Ectodermal cell (in vitro differentiated cells): ENCODE measurements around the gene IRF7.

Source experiments
- H3K27ac ChIP-seq: 2 replicates; pipeline ENCODE4 v1.7.0; 2013; ENCODE audit warnings: mild to moderate bottlenecking, low read depth, low read length; ENCODE audit not compliant: insufficient read depth, poor library complexity, severe bottlenecking
- H3K27me3 ChIP-seq: 2 replicates; pipeline ENCODE4 v1.7.0; 2013; ENCODE audit warnings: mild to moderate bottlenecking, low read length; ENCODE audit not compliant: insufficient read depth, control insufficient read depth, poor library complexity, severe bottlenecking
- H3K36me3 ChIP-seq: one replicate; pipeline ENCODE4 v1.7.0; 2013; ENCODE audit warnings: low read length; ENCODE audit not compliant: control insufficient read depth, insufficient read depth
- H3K4me1 ChIP-seq: one replicate; pipeline ENCODE4 v1.7.0; 2013; ENCODE audit warnings: low read length; ENCODE audit not compliant: control insufficient read depth, insufficient read depth
- H3K4me3 ChIP-seq: 2 replicates; pipeline ENCODE4 v1.7.0; 2013; ENCODE audit warnings: low read depth, low read length, control low read depth; ENCODE audit not compliant: insufficient read depth
- H3K9me3 ChIP-seq: 2 replicates; pipeline ENCODE4 v1.7.0; 2013; ENCODE audit warnings: mild to moderate bottlenecking, low read length, moderate library complexity; ENCODE audit not compliant: control insufficient read depth
- WGBS, 2 experiments: methylation state at CpG; one replicate each; pipeline ENCODE4 v1.1.7; 2013; ENCODE audit warnings: missing lambda C conversion rate in 2 of 2; 5-methylcytosine and 5-hydroxymethylcytosine counted together

Gene IRF7

DNA sequence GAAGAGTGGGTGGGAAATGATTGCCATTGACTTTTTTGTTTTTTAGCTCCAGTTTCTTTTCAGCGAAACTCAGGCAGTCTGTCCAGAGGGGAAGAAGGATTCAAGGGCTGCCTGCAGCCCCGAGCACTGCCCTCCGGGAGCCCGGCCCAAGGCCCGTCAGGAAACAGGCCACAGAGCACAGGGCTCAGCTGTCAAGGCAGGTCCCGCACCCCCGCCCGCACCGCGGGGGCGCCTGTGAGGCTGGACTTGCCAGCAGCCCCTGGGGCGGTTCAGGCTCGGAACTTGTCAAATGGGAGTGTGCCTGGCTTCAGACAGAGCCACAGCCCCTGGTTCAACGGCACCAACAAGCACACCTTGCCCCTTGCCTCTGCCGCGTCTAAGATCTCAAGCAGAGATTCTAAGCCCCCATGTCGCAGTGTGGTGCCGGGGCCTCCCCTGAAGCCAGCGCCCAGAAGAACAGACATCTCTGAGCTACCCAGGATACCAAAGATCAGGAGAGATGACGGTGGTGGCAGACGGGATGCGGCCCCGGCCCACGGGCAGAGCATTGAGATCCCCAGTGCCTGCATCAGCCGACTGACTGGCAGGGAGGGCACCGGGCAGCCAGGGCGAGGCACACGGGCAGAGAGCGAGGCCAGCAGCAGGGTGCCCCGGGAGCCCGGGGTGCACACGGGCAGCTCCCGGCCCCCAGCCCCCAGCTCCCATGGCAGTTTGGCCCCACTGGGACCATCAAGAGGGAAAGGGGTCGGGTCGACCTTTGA is 8.6 kb downstream of the IRF7 start:
- WGBS, 2 experiments, result 96 to 97% methylated on average over 35 of the region's 35 CpGs
- Histone ChIP-seq H3K4me1 (no peaks in the 10 kb centered on the region), H3K9me3 (no peaks in the 10 kb centered on the region), H3K36me3 (peaks cover 53% of the 10 kb centered on the region), H3K27me3 (no peaks in the 10 kb centered on the region), H3K27ac (no peak overlapping the region), H3K4me3 (no peak overlapping the region)

DNA sequence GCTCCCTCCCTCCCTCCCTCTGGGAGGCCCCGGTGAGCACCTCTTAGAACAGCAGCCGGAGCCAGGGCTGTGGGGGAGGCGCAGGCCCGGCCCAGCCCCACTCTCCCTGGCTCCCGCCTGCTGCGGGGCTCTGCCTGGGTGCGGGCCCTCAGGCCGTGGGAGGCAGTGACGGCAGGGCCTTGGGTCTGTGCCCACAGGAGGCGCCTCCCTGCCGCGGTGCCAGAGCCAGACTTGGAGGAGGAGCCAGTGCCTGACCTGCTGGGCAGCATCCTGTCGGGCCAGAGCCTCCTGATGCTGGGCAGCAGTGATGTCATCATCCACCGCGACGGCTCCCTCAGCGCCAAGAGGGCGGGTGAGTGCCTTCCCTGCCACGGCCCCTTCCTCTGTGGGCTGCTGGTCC is 9.5 kb downstream of the IRF7 start:
- Histone ChIP-seq H3K9me3 (no peaks in the 10 kb centered on the region), H3K4me3 (no peak overlapping the region), H3K27ac (no peak overlapping the region), H3K27me3 (no peaks in the 10 kb centered on the region), H3K36me3 (peaks cover 59% of the 10 kb centered on the region), H3K4me1 (no peaks in the 10 kb centered on the region)
- 95 to 97% methylated on average over 19 of the region's 19 CpGs for WGBS, 2 experiments

DNA sequence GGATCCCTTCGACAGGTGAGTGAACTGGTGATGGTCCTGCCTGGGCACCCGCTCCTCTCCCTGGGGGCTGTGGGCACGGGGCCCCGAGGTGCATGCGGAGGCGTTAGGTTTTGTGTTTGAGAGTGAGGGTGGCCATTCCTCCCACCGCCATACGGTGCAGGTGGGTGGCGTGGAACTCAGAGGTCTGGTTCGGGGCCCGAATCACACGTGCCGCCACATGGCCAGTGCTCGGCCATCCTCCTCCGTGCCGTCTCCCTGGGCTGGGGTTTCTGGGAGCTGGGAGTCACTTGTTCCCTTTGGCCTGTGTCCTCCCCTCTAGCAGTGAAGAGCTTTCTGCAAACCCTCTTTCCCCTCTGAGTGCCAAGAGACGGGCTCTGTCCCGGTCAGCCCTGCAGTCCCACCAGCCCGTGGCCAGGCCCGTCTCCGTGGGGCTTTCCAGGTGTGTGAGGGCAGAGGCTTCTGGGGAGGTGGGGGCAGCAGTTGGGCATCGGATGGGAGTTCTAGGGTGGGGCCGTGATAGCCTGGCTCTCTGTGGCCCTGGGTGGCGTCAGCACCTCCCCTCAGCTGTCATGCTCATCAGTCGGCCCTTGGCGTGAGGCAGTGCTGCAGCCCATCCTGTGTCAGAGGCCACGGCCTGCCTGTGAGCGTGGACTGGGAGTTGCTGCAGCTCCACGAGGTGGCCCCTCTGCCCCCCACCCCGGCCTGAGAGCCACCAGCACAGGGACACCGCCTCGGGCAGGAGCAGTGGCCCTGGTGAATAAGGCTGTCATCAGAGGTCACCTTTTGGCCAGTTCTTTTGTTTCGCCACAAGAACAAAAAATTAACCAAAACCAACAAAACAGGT is 10.2 kb downstream of the IRF7 start:
- 95 to 97% methylated on average over 33 of the region's 33 CpGs for WGBS, 2 experiments
- H3K36me3 ChIP-seq, result peaks cover 64% of the 10 kb centered on the region
- no peaks in the 10 kb centered on the region for H3K9me3 ChIP-seq

DNA sequence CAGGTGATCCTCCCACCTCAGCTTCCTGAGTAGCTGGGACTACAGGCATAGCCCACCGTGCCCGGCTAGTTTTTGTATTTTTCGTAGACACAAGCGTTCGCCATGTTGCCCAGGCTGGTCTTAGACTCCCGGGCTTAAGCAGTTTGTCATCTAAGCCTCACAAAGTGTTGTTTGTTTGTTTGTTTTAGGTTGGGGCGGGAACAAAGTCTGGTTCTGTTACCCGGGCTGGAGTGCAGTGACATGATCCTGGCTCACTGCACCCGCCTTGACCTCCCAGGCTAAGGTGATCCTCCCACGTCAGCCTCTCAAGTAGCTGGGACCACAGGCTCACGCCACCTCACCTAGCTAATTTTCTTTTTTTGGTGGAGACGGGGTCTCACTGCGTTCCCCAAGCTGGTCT is 12.6 kb downstream of the IRF7 start:
- no peak overlapping the region for H3K4me3 ChIP-seq
- H3K27me3 ChIP-seq, result no peaks in the 10 kb centered on the region
- no peak overlapping the region for H3K27ac ChIP-seq
- H3K4me1 ChIP-seq, result no peaks in the 10 kb centered on the region
- H3K36me3 ChIP-seq, result peaks cover 60% of the 10 kb centered on the region
- 93 to 95% methylated on average over 13 of the region's 13 CpGs for WGBS, 2 experiments
- H3K9me3 ChIP-seq, result no peaks in the 10 kb centered on the region

More for the DNA sequence above, 10.2 kb downstream of the IRF7 start:
- no peaks in the 10 kb centered on the region for H3K27me3 ChIP-seq
- H3K4me1 ChIP-seq, result no peaks in the 10 kb centered on the region
- H3K4me3 ChIP-seq, result no peak overlapping the region
- no peak overlapping the region for H3K27ac ChIP-seq

DNA sequence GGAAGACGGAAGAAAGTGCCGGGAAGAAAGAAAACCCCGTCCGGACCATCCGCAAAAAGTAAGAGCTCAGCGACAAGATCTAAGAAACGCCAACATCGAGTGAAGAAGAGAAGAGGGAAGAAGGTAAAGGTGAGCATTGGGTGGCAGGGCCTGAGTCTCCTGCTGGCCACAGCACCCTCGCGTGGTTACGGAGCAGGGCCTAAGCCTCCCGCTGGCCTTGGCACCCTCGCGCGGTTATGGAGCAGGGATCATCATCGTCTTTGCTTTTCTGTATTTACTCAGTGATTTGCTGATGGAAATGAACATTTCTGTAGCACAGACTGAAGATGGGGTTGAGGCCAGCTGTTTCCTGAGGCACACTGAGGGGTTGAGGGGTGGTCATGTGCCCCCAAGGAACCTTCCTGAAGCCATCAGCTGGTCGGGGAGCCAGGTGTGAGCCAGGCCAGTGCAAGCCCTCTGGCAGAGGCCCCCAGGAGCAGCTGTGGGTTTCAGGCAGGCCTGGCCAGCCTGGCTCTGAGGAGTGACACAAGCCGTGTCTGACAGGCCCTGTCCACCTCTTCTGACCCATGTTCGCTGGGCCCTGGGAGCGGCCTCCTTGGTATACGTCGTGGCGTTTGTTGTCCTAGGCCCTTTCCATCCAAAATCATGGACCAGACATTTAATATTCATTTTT is 14.0 kb downstream of the IRF7 start:
- Histone ChIP-seq H3K4me1 (no peaks in the 10 kb centered on the region), H3K27me3 (no peaks in the 10 kb centered on the region), H3K27ac (no peak overlapping the region), H3K9me3 (no peaks in the 10 kb centered on the region), H3K36me3 (peaks cover 50% of the 10 kb centered on the region), H3K4me3 (no peak overlapping the region)
- 94 to 96% methylated on average over 23 of the region's 23 CpGs for WGBS, 2 experiments

DNA sequence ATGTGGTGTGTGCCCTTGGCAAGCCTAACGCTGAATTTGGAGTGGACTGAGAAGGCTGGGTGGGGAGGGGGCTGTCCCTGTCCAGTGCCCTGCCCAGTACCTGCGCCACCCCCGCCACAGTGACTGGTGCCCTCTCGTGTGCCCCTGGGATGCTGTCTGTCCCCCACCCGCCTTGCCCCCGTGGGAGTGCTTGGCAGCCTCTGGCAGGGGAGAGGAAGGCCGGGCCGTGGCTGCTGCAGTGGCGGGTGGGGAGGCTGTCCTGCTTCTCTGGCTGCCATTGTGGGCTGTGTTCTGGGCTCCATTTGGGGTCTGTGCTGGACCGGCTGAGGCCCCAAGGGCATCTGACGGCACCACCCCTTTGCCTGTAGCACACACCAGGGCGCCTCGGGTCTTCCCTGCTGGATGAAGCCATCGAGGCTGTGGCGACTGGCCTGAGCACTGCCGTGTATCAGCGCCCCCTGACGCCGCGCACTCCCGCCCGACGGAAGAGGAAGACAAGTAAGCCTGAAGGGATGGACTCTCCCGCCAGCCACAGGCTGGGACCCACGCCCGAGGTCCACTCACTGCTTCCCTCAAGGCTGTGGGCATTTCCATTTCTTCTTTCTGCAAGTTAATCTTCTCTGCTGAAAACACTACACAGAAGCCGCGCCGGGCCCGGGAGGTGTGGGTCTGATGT is 17.6 kb downstream of the IRF7 start:
- H3K4me3 ChIP-seq, result no peak overlapping the region
- H3K36me3 ChIP-seq, result peaks cover 64% of the 10 kb centered on the region
- H3K9me3 ChIP-seq, result no peaks in the 10 kb centered on the region
- H3K27ac ChIP-seq, result no peak overlapping the region
- H3K4me1 ChIP-seq, result no peaks in the 10 kb centered on the region
- 95 to 97% methylated on average over 30 of the region's 30 CpGs for WGBS, 2 experiments
- H3K27me3 ChIP-seq, result no peaks in the 10 kb centered on the region

DNA sequence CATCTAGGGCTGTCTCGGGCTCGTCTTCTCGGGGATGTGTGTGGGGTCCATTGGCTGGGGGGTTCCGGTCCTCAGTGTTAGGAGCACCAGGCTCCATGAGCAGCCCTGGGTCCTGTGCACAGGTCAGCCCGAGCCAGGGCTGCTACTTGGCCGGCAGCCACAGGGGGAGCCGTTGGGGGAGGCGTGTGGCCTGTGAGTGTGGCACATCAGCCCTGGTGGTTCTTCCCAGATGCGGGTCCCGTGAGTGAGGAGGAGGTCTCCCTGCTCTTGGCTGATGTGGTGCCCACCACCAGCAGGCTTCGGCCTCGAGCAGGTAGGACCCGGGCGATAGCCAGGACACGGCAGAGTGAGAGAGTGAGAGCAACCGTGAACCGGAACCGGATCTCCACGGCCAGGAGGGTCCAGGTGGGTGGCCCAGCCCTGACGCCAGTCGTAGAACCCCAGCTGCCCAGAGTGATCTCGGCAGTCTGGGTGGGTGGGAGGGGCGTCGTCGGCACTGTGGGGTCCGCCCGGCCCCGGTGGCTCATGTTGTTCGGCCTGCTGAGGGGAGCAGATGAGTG is 18.5 kb downstream of the IRF7 start:
- no peak overlapping the region for H3K4me3 ChIP-seq
- no peaks in the 10 kb centered on the region for H3K4me1 ChIP-seq
- 93 to 95% methylated on average over 29 of the region's 29 CpGs for WGBS, 2 experiments
- peaks cover 73% of the 10 kb centered on the region for H3K36me3 ChIP-seq
- H3K27ac ChIP-seq, result no peak overlapping the region
- no peaks in the 10 kb centered on the region for H3K9me3 ChIP-seq
- H3K27me3 ChIP-seq, result no peaks in the 10 kb centered on the region

DNA sequence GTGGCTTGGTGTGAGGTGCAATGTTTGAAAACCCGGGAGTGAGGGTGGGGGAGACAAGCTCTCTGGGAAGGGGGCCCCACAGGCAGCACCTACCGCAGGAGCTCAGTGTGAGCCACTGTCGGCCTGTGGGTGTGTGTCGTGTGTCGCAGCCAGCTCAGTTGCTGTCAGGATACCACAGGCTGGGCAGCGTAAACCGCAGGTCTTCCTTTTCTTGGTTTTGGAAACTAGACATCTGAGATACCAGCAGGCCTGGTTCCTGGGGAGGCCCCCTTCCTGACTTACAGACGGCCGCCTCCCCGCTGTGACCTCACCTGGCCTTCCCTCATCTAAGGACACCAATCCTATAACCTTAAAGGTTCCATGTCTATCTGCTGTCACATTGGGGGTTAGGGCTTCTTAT is 19.4 kb downstream of the IRF7 start:
- 96 to 97% methylated on average over 10 of the region's 10 CpGs for WGBS, 2 experiments
- no peak overlapping the region for H3K4me3 ChIP-seq
- no peaks in the 10 kb centered on the region for H3K4me1 ChIP-seq
- H3K27ac ChIP-seq, result no peak overlapping the region
- H3K9me3 ChIP-seq, result no peaks in the 10 kb centered on the region
- peaks cover 72% of the 10 kb centered on the region for H3K36me3 ChIP-seq
- H3K27me3 ChIP-seq, result no peaks in the 10 kb centered on the region

DNA sequence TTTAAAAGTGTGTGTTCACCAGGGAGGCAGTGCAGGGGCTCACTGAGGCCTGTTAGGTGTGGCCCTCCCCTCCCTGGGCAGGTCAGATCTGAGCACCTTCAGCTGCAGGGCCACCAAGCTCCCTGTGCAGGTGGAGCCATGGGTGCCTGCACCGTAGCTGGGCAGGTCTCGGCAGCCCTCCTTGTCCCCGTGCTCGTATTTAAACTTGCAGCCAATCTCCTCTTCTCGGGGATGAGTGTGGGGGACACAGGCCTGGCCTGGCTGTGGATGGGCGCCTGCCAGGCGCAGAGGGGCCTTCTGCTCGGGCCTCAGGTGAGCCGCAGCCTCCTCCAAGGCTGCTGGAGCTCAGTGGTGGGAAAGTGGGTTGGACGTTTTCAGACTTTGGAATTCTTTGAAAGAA is 20.4 kb downstream of the IRF7 start:
- Histone ChIP-seq H3K4me3 (no peak overlapping the region), H3K36me3 (peaks cover 72% of the 10 kb centered on the region), H3K27me3 (no peaks in the 10 kb centered on the region), H3K9me3 (no peaks in the 10 kb centered on the region), H3K27ac (no peak overlapping the region), H3K4me1 (no peaks in the 10 kb centered on the region)
- whole genome bisulfite sequencing, 2 experiments, result 96 to 97% methylated on average over 10 of the region's 10 CpGs
